SK-N-SH (cell line): Measurements from ENCODE around the gene GPAT3.

Experiments used
- CHD2 ChIP-seq: fragments of 150-350 bp; IDR thresholded peaks from 2 replicates; pipeline ENCODE4 v1.6.1; 2018; ENCODE audit warnings: low read length; ENCODE audit not compliant: partially characterized antibody
- CTCF ChIP-seq: fragments of 200-600 bp; sonication (generic); IDR thresholded peaks from 2 replicates; pipeline ENCODE4 v1.6.1; 2017; ENCODE audit warnings: antibody characterized with exemption, mild to moderate bottlenecking, moderate library complexity
- ELF1 ChIP-seq: IDR thresholded peaks from 2 replicates; pipeline ENCODE4 v1.4.0; 2012
- EP300 ChIP-seq, 2 experiments: IDR thresholded peaks; 2 replicates each; pipeline versions ENCODE4 v1.4.0 to v1.6.1; 2012; ENCODE audit warnings: borderline replicate concordance in 1 of 2, low read depth in 1 of 2, low read length in 1 of 2
- EZH2phosphoT487 ChIP-seq: fragments of 200-600 bp; sonication (generic); IDR thresholded peaks from 2 replicates; pipeline ENCODE4 v1.6.1; 2017; ENCODE audit warnings: low read depth, mixed run types, mild to moderate bottlenecking, antibody characterized with exemption, moderate library complexity, borderline replicate concordance
- GATA2 ChIP-seq: sonication (generic); formaldehyde crosslinking; IDR thresholded peaks from 2 replicates; pipeline ENCODE4 v1.5.0; 2020; ENCODE audit warnings: mild to moderate bottlenecking, missing genetic modification reagents
- JUND ChIP-seq: IDR thresholded peaks from 2 replicates; pipeline ENCODE4 v1.4.0; 2012
- POLR2AphosphoS5 ChIP-seq: IDR thresholded peaks from 2 replicates; pipeline ENCODE4 v1.6.1; 2012; ENCODE audit warnings: low read depth, low read length
- RAD21 ChIP-seq: IDR thresholded peaks from 2 replicates; pipeline ENCODE4 v1.6.1; 2012; ENCODE audit warnings: mild to moderate bottlenecking, low read length
- RCOR1 ChIP-seq: fragments of 150-350 bp; IDR thresholded peaks from 2 replicates; pipeline ENCODE4 v1.6.1; 2017; ENCODE audit warnings: antibody characterized with exemption, low read length
- TAF1 ChIP-seq: IDR thresholded peaks from 2 replicates; pipeline ENCODE4 v1.6.1; 2012; ENCODE audit warnings: low read depth, mild to moderate bottlenecking, low read length, moderate library complexity, borderline replicate concordance
- TEAD4 ChIP-seq: IDR thresholded peaks from 2 replicates; pipeline ENCODE4 v1.4.0; 2012; ENCODE audit warnings: mild to moderate bottlenecking, borderline replicate concordance; ENCODE audit not compliant: insufficient read depth
- USF2 ChIP-seq: fragments of 150-350 bp; IDR thresholded peaks from 2 replicates; pipeline ENCODE4 v1.6.1; 2017; ENCODE audit warnings: antibody characterized with exemption, low read length, low read depth, borderline replicate concordance
- TF ChIP-seq, protein P1 (sequence below): IDR thresholded peaks from 2 replicates; pipeline ENCODE4 v1.4.0; 2012; ENCODE audit warnings: low read depth, borderline replicate concordance

DNA sequence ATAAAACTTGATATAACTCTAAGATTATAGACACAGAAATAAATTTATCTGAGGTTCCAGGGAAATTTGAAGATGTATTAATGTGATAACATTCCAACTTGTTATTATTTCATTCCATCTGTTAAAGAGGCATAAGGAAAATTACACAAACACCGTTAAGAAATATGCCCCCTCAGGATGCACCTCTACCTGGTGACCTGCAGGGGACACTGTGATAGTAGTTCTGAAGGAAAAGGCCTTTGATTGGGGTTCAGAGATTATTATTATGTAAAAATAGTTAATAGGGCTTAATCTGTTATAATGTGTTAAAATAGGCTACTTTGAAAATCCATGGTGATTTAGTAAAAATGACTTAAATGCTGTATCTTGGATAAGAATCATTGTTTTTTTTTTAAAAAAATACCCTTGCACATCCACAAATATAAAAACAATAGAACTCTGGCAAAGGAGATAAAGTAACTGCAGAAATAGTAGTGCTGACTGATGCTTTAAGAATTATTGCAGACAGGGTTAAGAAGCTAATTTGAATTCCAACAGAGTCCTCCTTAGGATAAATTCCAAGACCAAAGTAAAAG, 44.9 kb upstream of the GPAT3 start:
- TF ChIP-seq JUND (no peak), POLR2AphosphoS5 (no peak), ELF1 (no peak), TAF1 (no peak), USF2 (no peak), RCOR1 (no peak), CTCF (peak; percentile 94), EP300 (IDR thresholded peaks at IDR 0.05; ENCODE audit: borderline replicate concordance in 1 of 2, low read depth in 1 of 2, low read length in 1 of 2) (no peak), CHD2 (no peak), EZH2phosphoT487 (no peak), GATA2 (CRISPR knock-in tag) (no peak), TEAD4 (no peak), RAD21 (peak; percentile 70)
- TF ChIP-seq, protein P1, sequence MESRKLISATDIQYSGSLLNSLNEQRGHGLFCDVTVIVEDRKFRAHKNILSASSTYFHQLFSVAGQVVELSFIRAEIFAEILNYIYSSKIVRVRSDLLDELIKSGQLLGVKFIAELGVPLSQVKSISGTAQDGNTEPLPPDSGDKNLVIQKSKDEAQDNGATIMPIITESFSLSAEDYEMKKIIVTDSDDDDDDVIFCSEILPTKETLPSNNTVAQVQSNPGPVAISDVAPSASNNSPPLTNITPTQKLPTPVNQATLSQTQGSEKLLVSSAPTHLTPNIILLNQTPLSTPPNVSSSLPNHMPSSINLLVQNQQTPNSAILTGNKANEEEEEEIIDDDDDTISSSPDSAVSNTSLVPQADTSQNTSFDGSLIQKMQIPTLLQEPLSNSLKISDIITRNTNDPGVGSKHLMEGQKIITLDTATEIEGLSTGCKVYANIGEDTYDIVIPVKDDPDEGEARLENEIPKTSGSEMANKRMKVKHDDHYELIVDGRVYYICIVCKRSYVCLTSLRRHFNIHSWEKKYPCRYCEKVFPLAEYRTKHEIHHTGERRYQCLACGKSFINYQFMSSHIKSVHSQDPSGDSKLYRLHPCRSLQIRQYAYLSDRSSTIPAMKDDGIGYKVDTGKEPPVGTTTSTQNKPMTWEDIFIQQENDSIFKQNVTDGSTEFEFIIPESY, result no peak
